ENCODE data around the gene AOPEP. TPM values are rescaled to one million over a fixed set of nuclear protein-coding genes. Genes with fewer than 3 reads are reported as not detected.

Gene AOPEP
- total RNA-seq, 1 experiment from 2014 or later = 36.4 TPM

DNA sequence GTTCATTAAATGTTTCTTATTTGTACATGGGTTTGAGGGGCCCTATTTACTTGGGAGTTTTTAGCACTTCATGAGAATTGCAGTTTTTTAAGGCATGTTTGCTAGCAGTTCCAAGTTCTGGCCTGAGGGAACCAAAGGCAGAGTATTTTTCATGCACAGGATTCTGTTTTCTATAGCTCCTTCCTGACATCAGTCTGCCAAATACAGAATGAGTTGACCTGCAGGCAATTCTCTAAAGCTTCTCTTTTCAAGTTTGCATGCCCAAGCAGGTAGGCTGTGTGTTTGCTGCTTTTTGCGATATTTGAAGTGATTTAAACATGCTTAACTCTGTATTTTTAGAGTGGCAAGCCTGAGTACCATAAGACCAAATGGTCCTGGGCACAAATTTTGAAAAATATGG, 75.8 kb downstream of the AOPEP start:
- Histone ChIP-seq H3K9me3 (ENCODE audit: control insufficient read depth, insufficient read depth, low read depth, low read length) (no peaks in the 10 kb centered on the region), H3K27me3 (ENCODE audit: control insufficient read depth, insufficient read depth, low read length) (no peaks in the 10 kb centered on the region), H3K36me3 (ENCODE audit: control insufficient read depth, insufficient read depth, low read length) (no peaks in the 10 kb centered on the region), H3K4me3 (ENCODE audit: low read depth in 2 of 2, low read length in 2 of 2) (no peak overlapping the region), H3K4me1 (ENCODE audit: control insufficient read depth, insufficient read depth, low read length) (peaks cover 50% of the 10 kb centered on the region), H3K27ac (ENCODE audit: low read length) (peak overlapping the region; percentile 54)
- no TSS peak for BruUV-seq (replicated peaks)
- DNase-seq (ENCODE audit: low read depth, low spot score) (no peak), ATAC-seq (no peak)
- intact Hi-C loops (cut with micrococcal nuclease; ENCODE audit: unreplicated experiment) = no loop called here
- ChIA-PET POLR2A (interaction anchor here (0.8 kb wide), 1 partner anchor 10 kb away, joined by 7 read pairs; no protein-coding TSS in a partner anchor), CTCF (no interaction called here)
- TF ChIP-seq REST (IDR thresholded peaks at IDR 0.05; ENCODE audit: insufficient read depth in 1 of 2, low read depth in 2 of 2, low read length in 1 of 2) (no peak), POLR2AphosphoS5 (IDR thresholded peaks at IDR 0.05; ENCODE audit: low read depth, low read length) (no peak), CTCF (IDR thresholded peaks at IDR 0.05) (no peak), TCF7L2 (IDR thresholded peaks at IDR 0.05; ENCODE audit: low read depth, low read length) (no peak), SIN3A (IDR thresholded peaks at IDR 0.05; ENCODE audit: borderline replicate concordance, insufficient read depth, low read depth, low read length) (no peak)
- in situ Hi-C loops (cut with HindIII; ENCODE audit: low pct_unique_long_range_greater_than_20kb, low sequenced_read_pairs) = no loop called here

DNA sequence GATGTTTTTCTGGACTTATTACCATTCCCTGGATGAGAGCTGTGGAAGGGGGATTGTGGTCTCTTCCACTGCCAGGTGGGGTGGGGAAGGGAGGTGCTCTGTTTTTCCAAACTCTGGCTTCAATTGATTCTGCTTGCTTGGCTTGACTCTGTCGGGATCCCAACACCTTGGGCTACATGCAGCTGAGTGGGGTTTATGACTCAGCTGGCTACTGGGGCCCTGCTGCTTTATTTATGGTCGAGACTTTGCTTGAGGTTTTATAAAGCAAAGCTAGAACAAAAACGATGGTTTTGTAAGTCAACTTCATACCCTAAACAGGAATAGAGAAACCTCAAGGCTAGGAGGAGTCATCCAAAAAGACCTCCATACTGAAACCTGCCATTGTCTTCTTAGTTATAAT, 76.3 kb downstream of the AOPEP start:
- CTCF ChIA-PET = no interaction called here
- no peak for TF ChIP-seq REST (IDR thresholded peaks at IDR 0.05; ENCODE audit: insufficient read depth in 1 of 2, low read depth in 2 of 2, low read length in 1 of 2)
- TF ChIP-seq SIN3A (IDR thresholded peaks at IDR 0.05; ENCODE audit: borderline replicate concordance, insufficient read depth, low read depth, low read length) = no peak
- TF ChIP-seq TCF7L2 (IDR thresholded peaks at IDR 0.05; ENCODE audit: low read depth, low read length) = 0 out of 2 replicates have a peak, but pooled peaks have one; percentile 47
- TF ChIP-seq CTCF (IDR thresholded peaks at IDR 0.05) = no peak
- Histone ChIP-seq H3K4me3 (ENCODE audit: low read depth in 2 of 2, low read length in 2 of 2) (no peak overlapping the region), H3K36me3 (ENCODE audit: control insufficient read depth, insufficient read depth, low read length) (no peaks in the 10 kb centered on the region), H3K4me1 (ENCODE audit: control insufficient read depth, insufficient read depth, low read length) (peaks cover 50% of the 10 kb centered on the region), H3K27me3 (ENCODE audit: control insufficient read depth, insufficient read depth, low read length) (no peaks in the 10 kb centered on the region), H3K27ac (ENCODE audit: low read length) (peak overlapping the region; percentile 54), H3K9me3 (ENCODE audit: control insufficient read depth, insufficient read depth, low read depth, low read length) (no peaks in the 10 kb centered on the region)
- BruUV-seq (replicated peaks) = no TSS peak
- ATAC-seq (no peak; the same call in 1 of the 2 replicates), DNase-seq (ENCODE audit: low read depth, low spot score) (no peak)
- in situ Hi-C loops (cut with HindIII; ENCODE audit: low pct_unique_long_range_greater_than_20kb, low sequenced_read_pairs) (no loop called here), intact Hi-C loops (cut with micrococcal nuclease; ENCODE audit: unreplicated experiment) (no loop called here)
- POLR2A ChIA-PET = interaction anchor here (0.8 kb wide), 1 partner anchor 9 kb away, joined by 7 read pairs; no protein-coding TSS in a partner anchor

All from Panc1 (cell line).